Measurements from ENCODE around the gene RBM7. TPM values are rescaled to one million over a fixed set of nuclear protein-coding genes. Genes with fewer than 3 reads are reported as not detected.

The RBM7 gene
- total RNA-seq, 3 donors from 2014 or later (not counting 1 experiment from before 2014, with no cell fraction given) = 50.4 to 79.7 (median 58.5) TPM

DNA sequence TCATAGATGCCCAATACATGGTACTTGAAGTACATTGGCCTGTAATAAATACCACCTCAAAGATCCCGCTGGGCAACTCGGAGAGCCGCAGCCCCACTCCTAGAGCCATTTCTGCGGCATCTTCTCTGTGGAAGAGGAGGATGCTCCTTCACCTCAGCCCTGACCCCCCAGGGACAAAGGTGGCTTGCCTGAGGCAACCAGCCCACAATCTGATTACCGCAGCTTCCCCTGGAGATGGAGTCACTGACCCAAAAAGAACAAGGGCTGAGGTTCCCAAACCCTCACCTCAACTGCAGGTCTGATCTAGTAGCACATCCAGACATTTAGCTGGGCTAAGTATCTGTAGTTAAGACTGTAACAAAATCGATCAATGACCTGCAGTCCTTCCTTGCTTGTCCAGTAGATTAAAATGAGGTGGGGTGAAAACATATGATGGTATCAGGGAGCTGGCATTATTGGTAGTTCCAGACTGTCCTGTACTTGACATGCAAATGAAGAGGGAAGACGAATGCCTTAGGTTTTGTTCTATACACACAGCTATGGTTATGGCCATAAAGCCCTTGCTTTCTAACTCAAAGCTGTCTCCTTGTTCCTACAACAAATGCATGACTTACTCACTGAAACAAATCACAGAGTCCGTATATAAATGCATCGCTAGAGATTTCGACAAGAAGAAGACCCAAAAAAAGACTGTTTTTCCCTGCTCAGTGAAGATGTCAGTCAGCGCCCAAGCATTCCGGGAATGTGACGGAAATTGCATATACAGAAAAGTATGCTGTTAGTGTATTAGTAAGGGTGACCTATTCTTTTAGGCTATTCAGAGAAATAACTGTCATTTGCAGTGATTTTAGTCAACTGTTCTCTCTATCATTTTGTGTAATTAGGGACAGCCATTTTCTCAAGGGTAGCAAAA, 33.9 kb upstream of the RBM7 start:
- 86% methylated on average over 13 of the region's 13 CpGs for WGBS (ENCODE audit: insufficient coverage)
- Histone ChIP-seq H3K4me1 (ENCODE audit: control insufficient read depth, insufficient read depth, low read length) (no peaks in the 10 kb centered on the region), H3K4me3 (ENCODE audit: low read length) (no peak overlapping the region), H3K27ac (ENCODE audit: low read length) (no peak overlapping the region), H3K27me3 (ENCODE audit: control insufficient read depth, insufficient read depth, low read length) (no peaks in the 10 kb centered on the region), H3K9me3 (ENCODE audit: control insufficient read depth, insufficient read depth, low read length) (no peaks in the 10 kb centered on the region), H3K36me3 (ENCODE audit: control insufficient read depth, insufficient read depth, low read length) (no peaks in the 10 kb centered on the region)
- Mint-ChIP-seq H3K27me3 (ENCODE audit: low read depth in 2 of 2) (peaks cover 9 to 51% of the 10 kb centered on the region in 2 donors), H3K4me1 (no peaks in the 10 kb centered on the region), H3K27ac (no peak overlapping the region), H3K9me3 (no peaks in the 10 kb centered on the region), H3K4me3 (no peak overlapping the region), H3K36me3 (no peaks in the 10 kb centered on the region)
- ATAC-seq (no peak), DNase-seq (no peak)
- no peak for TF ChIP-seq CTCF (IDR thresholded peaks at IDR 0.05)
- intact Hi-C loops (cut with micrococcal nuclease) = no loop called here

DNA sequence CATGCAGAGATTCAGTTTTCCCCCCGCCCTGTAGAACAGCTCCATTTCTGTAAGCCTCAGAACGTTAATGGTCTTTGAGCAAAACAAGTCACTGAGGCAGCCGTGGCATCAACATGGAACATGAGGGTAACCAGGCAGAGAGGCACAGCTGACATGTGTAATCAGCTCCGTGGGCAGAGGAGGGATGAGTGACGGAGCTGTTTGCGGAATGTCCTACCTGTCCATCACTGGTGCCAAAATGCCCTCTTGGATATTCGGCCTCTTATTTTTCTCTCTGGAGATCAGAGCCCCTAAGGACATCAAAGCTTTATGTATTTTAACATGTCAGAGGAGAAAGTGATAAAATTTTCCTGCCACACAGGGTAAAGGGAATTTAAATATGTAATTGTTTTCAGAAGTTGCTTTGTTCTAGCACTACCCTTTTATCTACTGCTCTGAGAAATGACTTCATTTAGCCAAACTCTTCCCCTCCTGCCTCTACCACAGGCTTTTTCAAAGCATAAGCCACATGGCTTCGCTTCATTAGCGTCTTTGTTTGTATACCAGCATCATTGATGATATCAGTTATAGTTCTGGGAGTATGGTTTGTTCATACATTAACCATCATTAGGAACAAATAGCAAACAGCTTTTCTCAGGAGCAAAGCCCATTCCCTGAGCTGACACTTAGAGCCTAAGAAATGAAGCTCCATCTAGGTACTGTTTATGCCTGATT, 33.1 kb upstream of the RBM7 start:
- no peak for ATAC-seq
- WGBS (ENCODE audit: insufficient coverage) = 86% methylated on average over 7 of the region's 9 CpGs
- intact Hi-C loops (cut with micrococcal nuclease) = no loop called here
- Histone ChIP-seq H3K4me1 (ENCODE audit: control insufficient read depth, insufficient read depth, low read length) (no peaks in the 10 kb centered on the region), H3K27me3 (ENCODE audit: control insufficient read depth, insufficient read depth, low read length) (no peaks in the 10 kb centered on the region), H3K36me3 (ENCODE audit: control insufficient read depth, insufficient read depth, low read length) (no peaks in the 10 kb centered on the region), H3K4me3 (ENCODE audit: low read length) (no peak overlapping the region), H3K27ac (ENCODE audit: low read length) (no peak overlapping the region), H3K9me3 (ENCODE audit: control insufficient read depth, insufficient read depth, low read length) (no peaks in the 10 kb centered on the region)
- TF ChIP-seq CTCF (IDR thresholded peaks at IDR 0.05) = no peak
- Mint-ChIP-seq H3K36me3 (no peaks in the 10 kb centered on the region), H3K27ac (no peak overlapping the region), H3K4me3 (no peak overlapping the region), H3K9me3 (no peaks in the 10 kb centered on the region), H3K27me3 (ENCODE audit: low read depth in 2 of 2) (peaks cover 14 to 58% of the 10 kb centered on the region in 2 donors), H3K4me1 (no peaks in the 10 kb centered on the region)
- DNase-seq = no peak

DNA sequence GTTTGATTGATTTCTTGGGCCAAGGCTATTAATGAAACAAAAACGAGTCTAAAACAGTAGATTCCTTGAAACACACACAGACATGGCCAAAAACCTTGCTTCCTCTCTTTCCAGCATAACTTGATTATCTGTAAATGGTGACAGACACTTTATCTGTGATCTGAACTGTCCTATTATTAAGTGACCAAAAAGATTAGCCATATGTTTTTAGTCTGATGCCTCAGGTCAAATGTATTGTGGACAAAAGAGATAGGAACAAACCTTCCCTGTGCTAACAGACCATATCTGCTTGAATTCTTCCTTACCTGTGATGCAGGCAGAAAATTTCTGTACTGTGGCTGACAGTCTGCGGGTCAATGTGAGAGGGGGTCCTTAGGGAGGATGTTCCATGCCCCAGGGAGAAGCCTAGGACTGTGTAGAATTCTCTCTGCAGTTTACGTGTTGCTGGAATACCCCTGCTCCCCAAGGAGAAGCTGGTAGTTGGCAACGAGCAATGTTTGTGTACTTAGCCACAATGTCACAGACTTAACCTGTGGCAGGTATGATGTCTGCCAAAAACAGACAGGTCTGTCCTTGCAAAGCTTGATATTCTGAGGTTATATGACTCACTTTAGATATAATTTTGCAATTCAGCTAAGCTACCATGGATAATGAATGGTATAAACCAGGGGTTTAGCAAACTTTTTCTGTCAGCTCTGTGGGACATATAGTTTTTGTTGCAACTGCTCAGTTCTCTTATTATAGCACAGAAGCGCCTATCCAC, 31.4 kb upstream of the RBM7 start:
- Histone ChIP-seq H3K4me3 (ENCODE audit: low read length) (no peak overlapping the region), H3K4me1 (ENCODE audit: control insufficient read depth, insufficient read depth, low read length) (no peaks in the 10 kb centered on the region), H3K27me3 (ENCODE audit: control insufficient read depth, insufficient read depth, low read length) (no peaks in the 10 kb centered on the region), H3K27ac (ENCODE audit: low read length) (no peak overlapping the region), H3K36me3 (ENCODE audit: control insufficient read depth, insufficient read depth, low read length) (no peaks in the 10 kb centered on the region), H3K9me3 (ENCODE audit: control insufficient read depth, insufficient read depth, low read length) (no peaks in the 10 kb centered on the region)
- Mint-ChIP-seq H3K27me3 (ENCODE audit: low read depth in 2 of 2) (peaks cover 16 to 52% of the 10 kb centered on the region in 2 donors), H3K4me1 (no peaks in the 10 kb centered on the region), H3K9me3 (no peaks in the 10 kb centered on the region), H3K36me3 (no peaks in the 10 kb centered on the region), H3K27ac (no peak overlapping the region), H3K4me3 (no peak overlapping the region)
- intact Hi-C loops (cut with micrococcal nuclease) = no loop called here
- DNase-seq = no peak
- 76% methylated on average over 5 of the region's 5 CpGs for WGBS (ENCODE audit: insufficient coverage)
- no peak for ATAC-seq
- TF ChIP-seq CTCF (IDR thresholded peaks at IDR 0.05) = no peak
